Astrocyte (in vitro differentiated cells and primary cell): ENCODE data around the gene C20orf204. TPM values are rescaled to one million over a fixed set of nuclear protein-coding genes. Genes with fewer than 3 reads are reported as not detected.

Source experiments
- DNase-seq: peaks from one replicate; pipeline ENCODE4 v3.0.0-alpha.2; 2010; ENCODE audit warnings: low read depth
- FAIRE-seq: peaks from 2 replicates; lab custom pipeline; 2011; peaks lifted over from hg19 to GRCh38; lab: Jason Lieb, UNC
- H2AFZ ChIP-seq: 2 replicates; pipeline ENCODE4 v1.6.0; 2012; ENCODE audit warnings: low read depth, low read length, inconsistent platforms
- H3K27ac ChIP-seq: 2 replicates; pipeline ENCODE4 v1.5.1; 2011; ENCODE audit warnings: low read depth, low read length, inconsistent platforms
- H3K27me3 ChIP-seq: 2 replicates; pipeline ENCODE4 v1.6.0; 2011; ENCODE audit warnings: low read length, inconsistent platforms; ENCODE audit not compliant: insufficient read depth
- H3K36me3 ChIP-seq: 2 replicates; pipeline ENCODE4 v1.5.1; 2011; ENCODE audit warnings: low read length, inconsistent platforms; ENCODE audit not compliant: insufficient read depth
- H3K4me1 ChIP-seq: 2 replicates; pipeline ENCODE4 v1.5.1; 2011; ENCODE audit warnings: low read length, inconsistent platforms; ENCODE audit not compliant: insufficient read depth
- H3K4me2 ChIP-seq: 2 replicates; pipeline ENCODE4 v1.6.0; 2012; ENCODE audit warnings: low read length, inconsistent platforms
- H3K4me3 ChIP-seq: 2 replicates; pipeline ENCODE4 v1.5.1; 2011; ENCODE audit warnings: low read depth, mild to moderate bottlenecking, low read length, inconsistent platforms; ENCODE audit not compliant: insufficient read depth
- H3K79me2 ChIP-seq: 2 replicates; pipeline ENCODE4 v1.6.0; 2012; ENCODE audit warnings: mild to moderate bottlenecking, low read length, inconsistent platforms; ENCODE audit not compliant: insufficient read depth
- H3K9ac ChIP-seq: 2 replicates; pipeline ENCODE4 v1.6.0; 2012; ENCODE audit warnings: mild to moderate bottlenecking, low read length, inconsistent platforms
- H3K9me3 ChIP-seq: 2 replicates; pipeline ENCODE4 v1.5.1; 2012; ENCODE audit warnings: low read depth, mild to moderate bottlenecking, low read length, inconsistent platforms; ENCODE audit not compliant: insufficient read depth
- H4K20me1 ChIP-seq: 2 replicates; pipeline ENCODE4 v1.6.0; 2012; ENCODE audit warnings: low read length, inconsistent platforms; ENCODE audit not compliant: insufficient read depth
- H3K27ac Mint-ChIP-seq: one replicate; pipeline ENCODE4 v1.8.0; 2021; ENCODE audit warnings: mild to moderate bottlenecking, mixed read lengths; ENCODE audit not compliant: unreplicated experiment
- H3K27me3 Mint-ChIP-seq: one replicate; pipeline ENCODE4 v1.8.0; 2021; ENCODE audit warnings: low read depth, mixed read lengths; ENCODE audit not compliant: unreplicated experiment
- H3K36me3 Mint-ChIP-seq: one replicate; pipeline ENCODE4 v1.8.0; 2021; ENCODE audit warnings: low read depth, mixed read lengths; ENCODE audit not compliant: unreplicated experiment
- H3K4me1 Mint-ChIP-seq: one replicate; pipeline ENCODE4 v1.8.0; 2021; ENCODE audit warnings: low read depth, mixed read lengths; ENCODE audit not compliant: unreplicated experiment
- H3K4me3 Mint-ChIP-seq: one replicate; pipeline ENCODE4 v1.8.0; 2021; ENCODE audit warnings: mild to moderate bottlenecking, moderate library complexity, mixed read lengths; ENCODE audit not compliant: unreplicated experiment
- H3K9me3 Mint-ChIP-seq: one replicate; pipeline ENCODE4 v1.8.0; 2021; ENCODE audit warnings: mild to moderate bottlenecking, mixed read lengths; ENCODE audit not compliant: unreplicated experiment
- EZH2 ChIP-seq: IDR thresholded peaks from 2 replicates; pipeline ENCODE4 v1.6.1; 2012; ENCODE audit warnings: mild to moderate bottlenecking, low read length, inconsistent platforms; ENCODE audit not compliant: insufficient read depth
- total RNA-seq: library from RNA; stranded (reverse); gene quantifications from 2 replicates; pipeline ENCODE4 v1.2.1, GENCODE V29; 2021
- TF ChIP-seq, protein P1 (sequence below): IDR thresholded peaks from 2 replicates; pipeline ENCODE4 v1.5.1; 2011; ENCODE audit warnings: low read depth, mild to moderate bottlenecking, inconsistent platforms, low read length, moderate library complexity; ENCODE audit not compliant: insufficient read depth

C20orf204 gene
- total RNA-seq, 1 donor from 2014 or later: 0.75 TPM

DNA sequence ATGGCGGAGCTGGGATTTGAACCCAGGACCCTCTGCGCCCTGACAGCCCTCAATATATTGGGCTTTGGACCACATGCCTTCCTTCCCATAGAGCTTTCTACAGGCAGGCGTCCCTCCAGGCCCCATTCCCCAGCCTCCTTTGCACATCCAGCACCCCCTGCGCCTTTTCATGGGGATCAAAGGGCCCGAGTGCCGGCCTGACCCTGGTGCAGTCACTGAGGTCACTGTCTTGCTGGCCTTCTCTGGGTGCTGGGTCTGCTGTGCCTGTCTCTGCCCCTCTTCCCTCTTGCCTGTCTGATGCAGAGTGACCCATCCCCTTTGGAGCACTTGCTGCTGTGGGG is 45.6 kb downstream of the C20orf204 start:
- no peak overlapping the region for H3K27ac Mint-ChIP-seq
- Histone ChIP-seq H2AFZ (no peak overlapping the region), H3K4me3 (no peak overlapping the region), H3K27ac (no peak overlapping the region), H3K4me2 (no peak overlapping the region), H3K27me3 (peaks cover 27% of the 10 kb centered on the region), H3K9ac (no peak overlapping the region), H3K79me2 (no peaks in the 10 kb centered on the region), H3K9me3 (no peaks in the 10 kb centered on the region), H3K4me1 (peaks cover 16% of the 10 kb centered on the region), H3K36me3 (no peaks in the 10 kb centered on the region), H4K20me1 (peaks cover 15% of the 10 kb centered on the region)
- H3K27me3 Mint-ChIP-seq: peaks cover 12% of the 10 kb centered on the region
- H3K36me3 Mint-ChIP-seq: no peaks in the 10 kb centered on the region
- H3K4me3 Mint-ChIP-seq: no peak overlapping the region
- H3K9me3 Mint-ChIP-seq: peaks cover 4% of the 10 kb centered on the region
- TF ChIP-seq, protein P1, sequence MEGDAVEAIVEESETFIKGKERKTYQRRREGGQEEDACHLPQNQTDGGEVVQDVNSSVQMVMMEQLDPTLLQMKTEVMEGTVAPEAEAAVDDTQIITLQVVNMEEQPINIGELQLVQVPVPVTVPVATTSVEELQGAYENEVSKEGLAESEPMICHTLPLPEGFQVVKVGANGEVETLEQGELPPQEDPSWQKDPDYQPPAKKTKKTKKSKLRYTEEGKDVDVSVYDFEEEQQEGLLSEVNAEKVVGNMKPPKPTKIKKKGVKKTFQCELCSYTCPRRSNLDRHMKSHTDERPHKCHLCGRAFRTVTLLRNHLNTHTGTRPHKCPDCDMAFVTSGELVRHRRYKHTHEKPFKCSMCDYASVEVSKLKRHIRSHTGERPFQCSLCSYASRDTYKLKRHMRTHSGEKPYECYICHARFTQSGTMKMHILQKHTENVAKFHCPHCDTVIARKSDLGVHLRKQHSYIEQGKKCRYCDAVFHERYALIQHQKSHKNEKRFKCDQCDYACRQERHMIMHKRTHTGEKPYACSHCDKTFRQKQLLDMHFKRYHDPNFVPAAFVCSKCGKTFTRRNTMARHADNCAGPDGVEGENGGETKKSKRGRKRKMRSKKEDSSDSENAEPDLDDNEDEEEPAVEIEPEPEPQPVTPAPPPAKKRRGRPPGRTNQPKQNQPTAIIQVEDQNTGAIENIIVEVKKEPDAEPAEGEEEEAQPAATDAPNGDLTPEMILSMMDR: no peak
- FAIRE-seq (no peak), DNase-seq (no peak)
- no peaks in the 10 kb centered on the region for H3K4me1 Mint-ChIP-seq

DNA sequence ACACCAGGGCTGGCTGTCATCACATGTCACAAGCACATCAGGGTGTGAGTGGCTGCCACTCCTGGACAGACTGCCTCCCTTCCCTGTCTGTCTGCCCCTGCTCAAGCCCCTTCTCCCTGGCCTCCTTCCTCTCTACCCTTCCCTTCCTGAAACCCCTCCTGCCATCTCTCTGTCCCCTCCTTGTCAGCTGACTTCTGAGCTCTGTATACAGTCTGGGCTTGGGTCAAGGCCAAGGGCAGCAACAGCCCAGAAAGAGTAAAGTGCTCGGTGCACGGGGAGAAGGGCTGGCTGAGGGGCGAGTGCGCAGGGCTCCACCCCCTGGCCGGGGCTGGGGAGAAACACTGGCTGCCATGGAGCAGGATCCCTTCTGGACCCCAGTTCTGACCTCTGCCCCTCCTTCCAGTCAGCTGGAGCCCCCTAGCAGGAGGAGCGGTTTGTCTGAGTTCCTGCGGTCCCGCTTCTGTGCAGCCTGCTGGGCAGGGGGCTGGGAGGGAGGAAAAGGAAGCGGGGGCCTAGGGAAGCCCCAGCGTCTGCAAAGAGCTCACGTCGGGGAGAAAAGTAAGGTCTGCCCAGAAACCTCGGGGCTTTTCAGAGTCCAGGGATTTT is 46.2 kb downstream of the C20orf204 start:
- H3K9me3 Mint-ChIP-seq: peaks cover 4% of the 10 kb centered on the region
- H3K27me3 ChIP-seq: peaks cover 27% of the 10 kb centered on the region
- no peaks in the 10 kb centered on the region for H3K4me1 Mint-ChIP-seq
- H4K20me1 ChIP-seq: peaks cover 15% of the 10 kb centered on the region
- no peak overlapping the region for H3K27ac ChIP-seq
- DNase-seq (no peak), FAIRE-seq (no peak)
- H3K36me3 ChIP-seq: no peaks in the 10 kb centered on the region
- TF ChIP-seq, protein P1: no peak
- no peak for TF ChIP-seq EZH2
- peak overlapping the region; percentile 34 for H3K4me3 Mint-ChIP-seq
- peaks cover 16% of the 10 kb centered on the region for H3K4me1 ChIP-seq
- no peak overlapping the region for H3K27ac Mint-ChIP-seq
- no peaks in the 10 kb centered on the region for H3K9me3 ChIP-seq
- H2AFZ ChIP-seq: no peak overlapping the region
- no peaks in the 10 kb centered on the region for H3K36me3 Mint-ChIP-seq
- no peak overlapping the region for H3K4me3 ChIP-seq
- no peaks in the 10 kb centered on the region for H3K79me2 ChIP-seq
- H3K27me3 Mint-ChIP-seq: peaks cover 12% of the 10 kb centered on the region
- no peak overlapping the region for H3K9ac ChIP-seq
- H3K4me2 ChIP-seq: no peak overlapping the region

DNA sequence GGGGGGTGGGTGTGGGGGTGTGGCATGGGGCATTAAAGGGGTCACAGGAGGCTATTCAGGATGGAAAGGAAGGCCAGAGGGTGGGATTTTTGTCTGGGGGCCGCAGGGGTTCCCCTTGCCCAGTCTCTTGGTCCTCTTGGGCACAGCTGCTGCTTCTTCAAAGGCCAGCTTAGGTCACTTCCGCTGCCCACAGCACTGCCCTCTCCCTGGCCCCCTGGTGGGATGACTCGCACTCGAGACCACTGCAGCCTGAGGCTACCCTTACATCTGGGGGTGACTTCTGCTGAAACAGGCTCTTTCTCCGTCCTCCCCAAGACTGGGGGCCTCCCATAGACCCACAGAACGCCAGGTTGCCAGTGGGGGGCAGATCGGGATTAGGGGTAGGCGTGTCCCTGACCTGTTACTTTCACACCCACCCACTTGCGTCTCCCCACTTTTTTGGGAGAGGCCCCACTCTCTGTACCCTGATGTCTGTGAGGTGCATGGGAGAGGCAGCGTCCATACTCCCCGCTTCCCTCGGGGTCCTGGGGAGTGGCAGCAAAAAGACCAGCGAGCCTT is 46.9 kb downstream of the C20orf204 start:
- H3K9ac ChIP-seq: no peak overlapping the region
- Mint-ChIP-seq H3K9me3 (peaks cover 4% of the 10 kb centered on the region), H3K27me3 (peaks cover 15% of the 10 kb centered on the region), H3K4me3 (peak overlapping the region; percentile 74), H3K4me1 (no peaks in the 10 kb centered on the region), H3K36me3 (no peaks in the 10 kb centered on the region), H3K27ac (no peak overlapping the region)
- H3K27me3 ChIP-seq: peaks cover 30% of the 10 kb centered on the region
- no peak overlapping the region for H2AFZ ChIP-seq
- H4K20me1 ChIP-seq: peaks cover 15% of the 10 kb centered on the region
- DNase-seq (no peak), FAIRE-seq (no peak)
- peaks cover 2% of the 10 kb centered on the region for H3K9me3 ChIP-seq
- H3K79me2 ChIP-seq: no peaks in the 10 kb centered on the region
- TF ChIP-seq EZH2: no peak
- TF ChIP-seq, protein P1: no peak
- no peak overlapping the region for H3K4me3 ChIP-seq
- H3K4me2 ChIP-seq: peak overlapping the region; percentile 83
- H3K27ac ChIP-seq: no peak overlapping the region
- H3K36me3 ChIP-seq: no peaks in the 10 kb centered on the region
- H3K4me1 ChIP-seq: peaks cover 16% of the 10 kb centered on the region
